GM21786 (cell line): ENCODE measurements around the gene DET1.
A peak's percentile ranks its signal among the peaks of the same experiment; 100 is the strongest.

Experiments used
- ATAC-seq: cut with Tn5 transposase; IDR thresholded peaks from one replicate; pipeline ENCODE4 v1.9.1; 2021; ENCODE audit not compliant: unreplicated experiment

DET1 gene

DNA sequence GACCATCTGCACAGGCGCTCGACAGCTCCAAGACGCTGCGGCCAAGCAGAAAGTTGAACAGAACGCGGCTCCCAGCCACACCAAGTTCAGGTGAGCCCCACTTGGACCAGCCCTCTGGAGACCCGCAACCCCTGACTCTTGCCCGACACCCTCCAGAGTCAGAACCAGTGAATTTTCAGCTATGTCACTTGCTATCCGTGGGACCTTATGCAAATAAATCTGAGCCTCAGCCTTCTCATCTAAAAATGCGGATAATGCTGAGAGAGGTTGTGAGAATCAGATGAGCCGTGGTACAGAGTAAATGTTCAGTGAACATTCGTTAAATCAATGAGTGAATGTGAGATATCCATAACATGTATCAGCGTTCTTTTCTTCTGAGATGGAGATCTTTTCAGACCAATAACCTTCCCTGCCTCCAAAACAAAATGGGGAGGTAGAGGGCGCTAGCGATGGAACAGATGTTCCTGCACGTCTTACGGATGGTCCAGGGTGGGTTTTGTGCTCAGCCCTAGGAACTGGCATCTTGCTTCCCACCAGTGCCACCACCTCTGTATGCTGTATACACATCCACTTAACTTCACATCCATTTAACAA, 78.4 kb downstream of the DET1 start:
- no peak for ATAC-seq

DNA sequence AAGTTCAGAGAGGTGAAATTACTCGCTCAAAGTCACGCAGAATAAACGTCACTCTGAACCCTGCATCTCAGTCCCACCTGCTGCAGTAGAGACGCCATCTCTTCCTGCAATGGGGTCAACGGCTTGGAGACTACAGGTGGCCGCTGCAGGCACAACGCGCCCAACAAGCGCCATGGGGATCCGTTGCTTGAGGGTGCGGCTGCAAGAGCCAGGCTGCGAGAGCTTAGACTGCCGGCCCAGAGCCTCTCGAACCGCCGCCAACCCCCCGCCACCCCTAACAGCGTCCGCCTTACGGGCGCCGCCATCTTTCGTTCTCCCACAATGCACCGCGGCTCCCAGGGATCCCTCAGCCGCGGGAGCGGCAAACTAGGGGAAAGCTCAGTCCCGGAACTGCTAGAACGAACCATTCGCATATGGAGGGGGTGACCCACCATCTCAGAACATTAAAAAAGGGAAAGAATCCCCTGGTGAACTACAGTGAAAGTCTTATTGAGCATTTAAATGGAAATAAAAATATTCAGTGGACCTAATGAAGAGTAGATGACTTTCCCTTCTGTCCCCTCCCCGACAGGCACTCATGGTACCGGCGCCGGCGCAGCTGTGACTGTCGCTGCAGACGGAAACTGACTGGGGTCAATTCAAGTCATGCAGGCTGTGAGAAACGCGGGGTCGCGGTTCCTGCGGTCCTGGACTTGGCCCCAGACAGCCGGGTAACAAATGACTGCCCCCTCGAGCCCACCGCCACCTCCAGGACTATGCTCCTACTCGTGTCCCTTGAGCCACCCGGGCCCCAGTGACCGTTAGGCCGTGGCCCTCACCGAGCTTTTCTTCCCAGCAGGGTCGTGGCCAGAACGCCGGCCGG, 79.2 kb downstream of the DET1 start, which contains the start of the genes MRPL46 and MRPS11:
TSS of gene MRPL46 (minus strand) at position 316 of the 862 bp plus-strand sequence. CDS start at position 305, 11 bp downstream.
TSS of gene MRPS11 (plus strand) at position 636 of the 862 bp plus-strand sequence. CDS start at position 646, 10 bp downstream.
- peak; percentile 85 for ATAC-seq

DNA sequence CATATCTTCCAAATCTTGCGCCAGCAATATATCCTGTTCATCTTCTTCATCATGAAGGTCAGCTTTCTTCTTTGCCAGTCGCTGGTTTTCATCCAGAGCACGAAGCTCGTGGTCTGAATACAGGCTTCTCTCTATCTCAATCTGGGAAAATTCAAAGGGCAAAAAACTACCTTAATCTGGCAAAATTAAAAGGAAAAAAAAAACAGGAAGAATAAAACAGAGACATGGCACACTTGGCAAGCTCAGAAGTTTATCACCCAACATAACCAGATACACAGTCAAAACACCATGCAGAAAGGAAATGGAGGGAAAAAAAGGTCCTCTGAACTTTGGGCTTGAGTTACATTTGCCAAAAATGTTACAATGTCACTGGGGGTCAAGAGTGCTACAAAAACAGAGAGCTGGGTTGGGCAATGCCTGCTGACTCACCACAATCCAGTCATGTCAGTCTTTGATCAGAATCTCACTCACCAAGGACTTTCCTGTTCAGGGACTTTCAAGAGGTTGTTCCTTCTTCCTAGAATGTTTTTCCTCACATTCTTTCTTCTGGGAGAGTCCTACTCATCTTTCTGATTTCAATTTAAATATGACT, 80.8 kb downstream of the DET1 start:
- ATAC-seq, result no peak

DNA sequence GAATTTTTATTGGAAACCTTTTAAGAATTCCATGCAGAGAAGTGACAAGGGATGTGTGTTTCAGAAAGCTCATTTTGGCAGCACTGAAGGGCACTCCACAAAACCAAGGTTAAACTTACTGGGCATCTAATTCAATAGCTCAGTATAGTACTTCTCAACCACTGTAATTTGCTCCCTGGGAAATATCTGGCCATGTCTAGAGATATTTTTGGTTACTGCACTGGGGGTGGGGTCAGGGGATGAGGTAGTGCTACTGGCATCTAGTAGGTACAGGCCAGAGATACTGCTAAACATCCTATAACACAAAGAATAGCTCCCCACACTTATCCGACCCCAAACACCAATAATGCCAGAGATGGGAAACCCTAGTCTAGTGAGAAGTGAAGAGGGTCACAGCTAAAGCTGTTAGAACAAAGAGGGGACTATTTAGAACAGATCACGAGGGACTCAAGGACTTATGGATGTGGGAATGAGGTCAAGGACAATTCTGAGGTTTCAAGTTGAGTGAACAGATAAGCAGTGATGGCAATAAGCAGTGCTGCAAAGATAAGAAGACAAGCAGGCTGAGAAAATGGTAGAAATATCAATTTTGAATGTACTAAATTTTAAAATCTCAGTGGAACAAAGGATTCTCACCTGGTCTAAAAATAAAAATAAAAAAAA, 82.5 kb downstream of the DET1 start:
- ATAC-seq, result no peak
